ENCODE data around the gene STK17A.

Gene STK17A

GRCh38 chr7:43637114-43637806, 54.4 kb downstream of the STK17A start:
- no peaks in the 10 kb centered on the region for H3K27me3 ChIP-seq (replicated peaks; ENCODE audit: control insufficient read depth, insufficient read depth, low read length)
- H3K4me3 ChIP-seq (ENCODE audit: low read length): no peak overlapping the region
- H3K4me1 ChIP-seq (ENCODE audit: control insufficient read depth, insufficient read depth, low read length): peaks cover 24% of the 10 kb centered on the region
- no peak for DNase-seq (ENCODE audit: low read depth)
- no peaks in the 10 kb centered on the region for H3K9me3 ChIP-seq (ENCODE audit: control insufficient read depth, low read length)
- H3K36me3 ChIP-seq (ENCODE audit: control insufficient read depth, insufficient read depth, low read length, severe bottlenecking): peaks cover 74% of the 10 kb centered on the region
- no peak overlapping the region for H3K9ac ChIP-seq (ENCODE audit: low read length)

- peaks cover 24% of the 10 kb centered on the region for H3K4me1 ChIP-seq (ENCODE audit: control insufficient read depth, insufficient read depth, low read length)
- DNase-seq (ENCODE audit: low read depth): peak; percentile 86
- H3K36me3 ChIP-seq (ENCODE audit: control insufficient read depth, insufficient read depth, low read length, severe bottlenecking): peaks cover 65% of the 10 kb centered on the region
- no peaks in the 10 kb centered on the region for H3K9me3 ChIP-seq (ENCODE audit: control insufficient read depth, low read length)
- H3K27me3 ChIP-seq (replicated peaks; ENCODE audit: control insufficient read depth, insufficient read depth, low read length): no peaks in the 10 kb centered on the region
- H3K4me3 ChIP-seq (ENCODE audit: low read length): no peak overlapping the region
- H3K9ac ChIP-seq (ENCODE audit: low read length): peak overlapping the region; percentile 35
These were observed 57.1 kb downstream of the STK17A start for GRCh38 chr7:43639858-43640491.

DNA sequence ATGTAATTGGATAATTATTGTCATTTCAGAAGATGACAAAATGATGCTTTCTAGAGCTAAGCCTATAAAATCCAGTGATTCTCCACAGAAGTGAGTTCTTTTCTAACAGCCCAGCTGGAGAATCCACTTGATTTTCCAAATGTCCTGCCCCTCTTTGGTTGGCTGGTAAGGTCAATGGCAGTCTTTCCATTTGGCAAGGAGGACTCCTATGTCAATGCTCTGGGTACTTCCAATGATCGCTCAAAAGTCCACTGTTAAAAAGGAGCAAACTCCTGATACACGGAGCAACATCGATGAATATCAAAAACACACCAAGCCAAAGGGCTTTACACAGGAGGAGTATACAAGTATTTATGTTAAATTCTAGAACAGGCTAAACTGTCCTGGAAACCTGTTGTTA, 57.8 kb downstream of the STK17A start:
- no peak overlapping the region for H3K4me3 ChIP-seq (ENCODE audit: low read length)
- H3K9me3 ChIP-seq (ENCODE audit: control insufficient read depth, low read length): no peaks in the 10 kb centered on the region
- no peak for DNase-seq (ENCODE audit: low read depth)
- no peaks in the 10 kb centered on the region for H3K27me3 ChIP-seq (replicated peaks; ENCODE audit: control insufficient read depth, insufficient read depth, low read length)
- peaks cover 24% of the 10 kb centered on the region for H3K4me1 ChIP-seq (ENCODE audit: control insufficient read depth, insufficient read depth, low read length)
- peaks cover 64% of the 10 kb centered on the region for H3K36me3 ChIP-seq (ENCODE audit: control insufficient read depth, insufficient read depth, low read length, severe bottlenecking)
- peak overlapping the region; percentile 35 for H3K9ac ChIP-seq (ENCODE audit: low read length)

DNA sequence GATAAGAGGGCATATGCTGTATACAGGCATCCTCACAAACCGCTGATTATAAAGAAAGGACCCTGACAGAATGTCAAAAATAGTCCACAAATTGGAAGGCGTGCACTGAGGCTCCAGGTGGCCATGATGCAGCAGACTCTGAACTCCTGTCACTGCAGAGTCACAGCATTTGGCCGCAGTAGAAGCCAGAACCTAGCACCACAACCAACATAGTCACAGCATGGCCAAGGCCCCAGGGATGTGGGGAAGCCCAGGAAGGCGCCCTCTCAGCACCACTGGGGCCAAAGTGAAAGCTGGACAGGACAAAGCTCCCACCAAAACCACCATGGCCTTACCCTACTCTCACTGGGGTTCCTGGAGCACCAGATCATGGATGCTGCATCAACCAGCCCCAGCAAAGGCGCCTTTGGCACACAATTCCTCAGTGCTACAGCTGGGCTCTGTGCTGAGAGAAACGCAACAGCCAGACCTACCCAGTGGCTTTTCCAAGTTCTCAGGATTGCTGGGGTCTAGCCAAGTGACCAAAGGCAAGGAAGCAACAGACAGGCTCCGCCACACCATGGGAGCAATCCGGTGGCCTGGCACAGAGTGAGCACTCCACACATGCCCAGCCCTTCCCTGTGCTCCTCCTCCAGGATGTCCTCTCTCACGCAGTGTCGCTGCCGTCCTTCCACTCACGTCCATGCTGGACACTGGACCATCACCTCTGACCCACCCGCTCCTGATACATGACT, 60.2 kb downstream of the STK17A start:
- H3K9me3 ChIP-seq (ENCODE audit: control insufficient read depth, low read length): no peaks in the 10 kb centered on the region
- no peaks in the 10 kb centered on the region for H3K27me3 ChIP-seq (replicated peaks; ENCODE audit: control insufficient read depth, insufficient read depth, low read length)
- peaks cover 43% of the 10 kb centered on the region for H3K36me3 ChIP-seq (ENCODE audit: control insufficient read depth, insufficient read depth, low read length, severe bottlenecking)
- H3K9ac ChIP-seq (ENCODE audit: low read length): no peak overlapping the region
- no peak overlapping the region for H3K4me3 ChIP-seq (ENCODE audit: low read length)
- DNase-seq (ENCODE audit: low read depth): no peak
- H3K4me1 ChIP-seq (ENCODE audit: control insufficient read depth, insufficient read depth, low read length): peaks cover 42% of the 10 kb centered on the region

- H3K4me3 ChIP-seq (ENCODE audit: low read length): no peak overlapping the region
- no peaks in the 10 kb centered on the region for H3K9me3 ChIP-seq (ENCODE audit: control insufficient read depth, low read length)
- H3K4me1 ChIP-seq (ENCODE audit: control insufficient read depth, insufficient read depth, low read length): peaks cover 47% of the 10 kb centered on the region
- DNase-seq (ENCODE audit: low read depth): no peak
- peaks cover 40% of the 10 kb centered on the region for H3K36me3 ChIP-seq (ENCODE audit: control insufficient read depth, insufficient read depth, low read length, severe bottlenecking)
- no peaks in the 10 kb centered on the region for H3K27me3 ChIP-seq (replicated peaks; ENCODE audit: control insufficient read depth, insufficient read depth, low read length)
- no peak overlapping the region for H3K9ac ChIP-seq (ENCODE audit: low read length)
These were observed 60.9 kb downstream of the STK17A start for GRCh38 chr7:43643846-43644245.

DNA sequence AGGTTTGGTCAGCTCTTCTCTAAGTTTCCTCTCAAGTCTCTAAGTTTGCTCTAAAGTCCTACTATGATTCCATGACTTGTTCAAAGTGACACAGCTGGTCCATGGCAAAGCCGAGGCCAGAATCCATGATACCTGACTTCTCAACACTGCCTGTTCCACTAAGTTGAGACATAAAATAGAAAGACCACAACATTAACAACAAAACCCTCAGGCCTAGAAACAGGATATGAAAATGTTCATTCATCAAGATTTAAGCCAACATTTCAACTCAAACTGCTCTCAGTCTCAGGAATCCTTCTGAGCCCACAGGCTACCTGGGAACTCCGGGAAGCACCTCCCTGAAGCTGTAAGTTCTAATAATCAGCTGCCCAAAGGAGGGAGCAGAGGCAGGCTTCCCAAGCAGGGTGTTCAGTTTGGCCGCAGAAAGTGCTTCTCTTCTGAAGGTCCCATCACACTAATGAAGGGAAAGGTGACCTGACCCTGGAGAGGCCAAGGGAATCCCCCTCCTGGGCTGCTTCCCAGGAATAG, 62.9 kb downstream of the STK17A start:
- Histone ChIP-seq H3K36me3 (ENCODE audit: control insufficient read depth, insufficient read depth, low read length, severe bottlenecking) (peaks cover 29% of the 10 kb centered on the region), H3K27me3 (replicated peaks; ENCODE audit: control insufficient read depth, insufficient read depth, low read length) (no peaks in the 10 kb centered on the region), H3K4me3 (ENCODE audit: low read length) (peak overlapping the region; percentile 73), H3K9me3 (ENCODE audit: control insufficient read depth, low read length) (no peaks in the 10 kb centered on the region), H3K9ac (ENCODE audit: low read length) (peak overlapping the region; percentile 87), H3K4me1 (ENCODE audit: control insufficient read depth, insufficient read depth, low read length) (peaks cover 50% of the 10 kb centered on the region)
- DNase-seq (ENCODE audit: low read depth): no peak

- Histone ChIP-seq H3K4me3 (ENCODE audit: low read length) (peak overlapping the region; percentile 73), H3K36me3 (ENCODE audit: control insufficient read depth, insufficient read depth, low read length, severe bottlenecking) (peaks cover 25% of the 10 kb centered on the region), H3K27me3 (replicated peaks; ENCODE audit: control insufficient read depth, insufficient read depth, low read length) (no peaks in the 10 kb centered on the region), H3K4me1 (ENCODE audit: control insufficient read depth, insufficient read depth, low read length) (peaks cover 54% of the 10 kb centered on the region), H3K9me3 (ENCODE audit: control insufficient read depth, low read length) (no peaks in the 10 kb centered on the region), H3K9ac (ENCODE audit: low read length) (peak overlapping the region; percentile 87)
- DNase-seq (ENCODE audit: low read depth): peak; percentile 37
These were observed 63.9 kb downstream of the STK17A start for GRCh38 chr7:43646603-43647338.

DNA sequence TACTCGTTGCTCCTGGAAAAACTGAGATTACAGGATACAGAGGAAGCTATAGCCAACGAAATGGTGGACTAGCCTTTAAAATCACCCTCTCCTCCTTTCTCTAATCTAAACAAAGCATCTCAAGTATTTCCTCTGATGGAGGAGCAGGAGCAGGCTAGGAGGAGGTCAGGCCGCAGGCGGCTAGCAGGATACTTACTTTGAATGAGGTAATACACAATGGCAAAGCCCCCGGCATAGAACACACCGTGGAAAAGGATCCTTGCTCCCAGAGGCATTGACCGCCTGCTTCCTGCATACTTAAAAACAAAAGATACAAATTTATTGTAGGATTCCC, 64.4 kb downstream of the STK17A start:
- Histone ChIP-seq H3K9ac (ENCODE audit: low read length) (peak overlapping the region; percentile 87), H3K4me3 (ENCODE audit: low read length) (peak overlapping the region; percentile 73), H3K27me3 (replicated peaks; ENCODE audit: control insufficient read depth, insufficient read depth, low read length) (no peaks in the 10 kb centered on the region), H3K4me1 (ENCODE audit: control insufficient read depth, insufficient read depth, low read length) (peaks cover 54% of the 10 kb centered on the region), H3K9me3 (ENCODE audit: control insufficient read depth, low read length) (no peaks in the 10 kb centered on the region), H3K36me3 (ENCODE audit: control insufficient read depth, insufficient read depth, low read length, severe bottlenecking) (peaks cover 25% of the 10 kb centered on the region)
- peak; percentile 73 for DNase-seq (ENCODE audit: low read depth)

DNA sequence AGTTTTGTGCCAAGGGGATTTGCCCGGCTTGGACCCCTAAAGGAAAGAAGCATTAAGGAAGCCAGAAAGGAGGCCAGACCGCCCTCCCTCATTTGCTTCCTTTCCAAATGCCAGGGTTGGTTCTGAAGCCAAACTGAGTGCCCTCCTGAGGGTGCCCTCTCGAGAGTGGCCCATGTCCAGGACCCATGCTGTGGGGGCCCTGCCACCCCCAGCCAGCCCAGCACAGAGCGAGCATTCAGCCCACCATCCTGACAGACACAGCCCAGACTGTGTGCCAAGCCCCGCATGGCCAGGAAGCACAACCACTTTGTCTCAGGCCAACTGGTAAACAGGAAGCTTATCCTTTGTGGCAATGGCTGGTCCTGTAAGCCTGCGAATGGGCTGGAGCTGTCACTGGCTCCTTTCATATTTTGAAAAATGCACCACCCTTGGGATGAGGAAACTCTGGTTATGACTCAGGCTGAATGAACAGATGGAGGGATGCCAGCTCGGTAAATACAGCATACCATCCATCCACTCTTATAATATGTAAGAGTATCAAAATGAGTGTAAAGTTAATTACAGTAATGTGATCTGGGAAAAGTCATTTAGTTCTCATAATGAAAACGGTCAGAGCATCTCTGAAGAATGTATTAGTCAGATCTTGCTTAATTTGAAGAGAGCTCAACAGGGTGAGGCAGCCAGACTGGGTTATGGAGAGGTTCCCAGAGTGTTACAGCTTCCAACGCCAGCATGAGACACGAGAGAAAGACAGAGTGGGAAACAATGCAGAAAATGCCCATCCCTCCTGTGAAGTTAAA, 65.0 kb downstream of the STK17A start:
- Histone ChIP-seq H3K9ac (ENCODE audit: low read length) (peak overlapping the region; percentile 87), H3K36me3 (ENCODE audit: control insufficient read depth, insufficient read depth, low read length, severe bottlenecking) (peaks cover 24% of the 10 kb centered on the region), H3K4me3 (ENCODE audit: low read length) (peak overlapping the region; percentile 73), H3K27me3 (replicated peaks; ENCODE audit: control insufficient read depth, insufficient read depth, low read length) (no peaks in the 10 kb centered on the region), H3K4me1 (ENCODE audit: control insufficient read depth, insufficient read depth, low read length) (peaks cover 54% of the 10 kb centered on the region), H3K9me3 (ENCODE audit: control insufficient read depth, low read length) (no peaks in the 10 kb centered on the region)
- peak; percentile 99 for DNase-seq (ENCODE audit: low read depth)
